HG02840 (cell line): ENCODE measurements around the gene SEZ6L2.
"Not testable (repeated sequence)": the region's sequence is repeated elsewhere in the genome, so short reads cannot be mapped to it uniquely, and the experiment has no call there.

Experiments used
- ATAC-seq: cut with Tn5 transposase; IDR thresholded peaks from one replicate; pipeline ENCODE4 v1.9.1; 2021; ENCODE audit warnings: mild to moderate bottlenecking, moderate library complexity, moderate number of reproducible peaks; ENCODE audit not compliant: unreplicated experiment, low FRiP score

SEZ6L2 gene

DNA sequence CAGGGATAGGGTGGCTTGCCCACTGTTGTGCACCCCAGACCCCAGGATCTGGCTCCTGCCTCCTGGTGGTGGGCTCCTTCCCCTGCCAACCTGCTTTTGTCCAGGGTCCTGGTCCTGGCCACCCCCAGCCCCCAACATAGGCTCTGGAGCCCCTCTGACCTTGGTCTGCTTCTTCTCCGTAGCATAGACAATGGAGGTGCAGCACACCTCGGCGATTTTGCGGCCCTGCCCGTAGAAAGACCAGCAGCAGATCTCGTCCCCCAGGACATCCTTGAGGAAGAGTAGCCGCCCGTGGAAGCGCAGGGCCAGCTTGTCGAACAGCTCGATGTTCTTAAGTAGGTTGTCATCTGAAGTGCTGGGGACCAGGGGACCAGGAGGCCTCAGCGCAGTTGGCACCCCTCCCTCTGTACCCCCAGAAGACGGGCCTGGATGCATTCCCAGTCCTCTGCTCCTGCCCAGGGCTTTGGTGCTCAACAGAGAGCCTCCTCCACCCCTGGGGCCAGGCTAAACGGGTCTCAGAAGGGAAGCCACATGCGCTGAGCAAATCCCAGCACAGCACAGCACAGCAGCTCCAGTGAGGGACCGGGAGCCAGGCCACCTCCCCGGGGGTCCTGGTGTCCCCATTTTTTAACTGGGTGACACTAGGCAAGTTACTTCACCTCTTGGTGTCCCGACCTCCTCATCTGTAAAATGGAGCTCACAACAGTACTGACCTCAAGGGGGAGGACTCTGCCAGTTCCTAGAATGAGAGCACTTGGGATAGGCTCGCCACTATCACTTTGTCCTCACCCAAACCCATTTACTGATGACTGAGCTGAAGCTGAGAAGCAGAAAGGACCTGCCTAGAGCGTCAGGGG lies 11.7 kb upstream of the SEZ6L2 start:
- no peak for ATAC-seq

- not testable (repeated sequence) for ATAC-seq
Observed at GRCh38 chr16:29909851-29910250, 10.5 kb upstream of the SEZ6L2 start.

GRCh38 chr16:29909391-29909790 lies 10.0 kb upstream of the SEZ6L2 start:
- no peak for ATAC-seq

DNA sequence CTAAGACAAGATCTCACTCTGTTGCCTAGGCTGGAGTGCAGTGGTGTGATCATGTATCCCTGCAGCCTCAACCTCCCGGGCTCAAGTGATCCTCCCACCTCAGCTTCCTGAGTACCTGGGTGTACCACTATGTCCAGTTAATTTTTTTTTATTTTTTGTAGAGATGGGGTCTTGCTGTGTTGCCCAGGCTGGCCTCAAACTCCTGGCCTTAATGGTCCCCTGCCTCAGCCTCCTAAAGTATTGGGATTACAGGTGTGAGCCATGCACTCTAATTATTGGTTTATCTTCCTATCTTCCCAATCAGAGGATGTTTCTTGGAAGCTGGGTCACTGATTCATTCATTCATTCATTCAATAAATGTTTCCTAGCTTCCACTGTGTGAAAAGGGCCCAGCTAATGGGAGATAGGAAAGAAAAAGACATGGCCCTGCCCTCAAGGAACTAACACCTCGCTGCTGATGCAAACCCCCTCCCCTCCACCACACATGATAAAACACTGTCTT lies 9.4 kb upstream of the SEZ6L2 start:
- no peak for ATAC-seq

DNA sequence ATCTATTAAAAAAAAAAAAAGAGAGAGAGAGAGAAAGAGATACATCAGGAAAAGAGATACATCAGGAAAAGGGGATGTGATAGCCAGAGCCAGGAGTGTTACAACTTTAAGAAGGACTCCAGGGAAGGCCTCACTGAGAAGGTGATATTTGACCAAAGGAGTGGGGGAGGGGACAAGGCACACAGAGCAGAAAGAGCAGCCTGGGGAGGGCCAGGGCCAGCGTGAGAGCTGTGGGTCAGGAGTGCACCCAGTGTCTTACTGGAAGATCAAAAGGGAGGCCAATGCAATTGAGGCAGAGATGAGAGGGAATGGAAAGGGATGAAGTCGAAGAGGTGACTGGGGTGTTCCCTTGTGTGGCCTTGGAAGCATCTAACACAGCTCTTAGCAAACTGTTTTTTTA lies 8.6 kb upstream of the SEZ6L2 start:
- ATAC-seq = no peak

DNA sequence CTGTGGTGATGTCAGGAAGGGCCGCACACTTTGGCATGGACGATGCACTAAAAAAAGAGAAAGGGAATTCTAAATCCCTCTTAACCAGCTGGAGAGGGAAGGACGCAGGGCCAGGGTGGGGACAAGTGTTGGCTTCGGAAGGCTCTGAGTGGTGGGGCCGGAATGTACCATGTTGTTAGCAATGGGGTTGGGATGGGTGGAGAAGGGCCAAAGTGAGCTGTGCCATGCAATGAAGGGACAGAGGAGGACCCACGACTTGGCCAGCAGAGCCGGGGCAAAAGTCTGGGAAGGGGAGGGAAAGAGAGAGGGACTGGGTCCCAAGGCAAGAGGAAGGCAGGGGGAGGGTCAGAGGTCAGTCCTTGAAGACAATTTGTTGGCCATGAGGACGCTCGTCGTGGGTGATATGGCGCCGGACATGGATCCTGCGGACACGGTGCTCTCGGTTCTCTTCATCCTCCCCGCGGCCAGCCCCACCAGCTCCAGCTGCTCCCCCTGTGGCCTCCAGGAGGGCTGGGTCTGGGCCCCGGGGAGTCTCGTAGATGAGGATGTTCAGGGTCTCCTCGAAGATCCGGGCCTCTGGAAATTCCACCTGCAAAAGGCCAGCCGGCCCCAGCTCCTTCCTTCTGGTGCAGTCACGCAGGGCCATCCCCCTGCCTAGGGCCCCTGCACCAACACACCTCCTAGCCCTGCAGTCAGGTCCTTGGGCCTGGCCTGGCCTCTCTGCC lies 7.3 kb upstream of the SEZ6L2 start:
- no peak for ATAC-seq

- ATAC-seq = no peak
Observed at GRCh38 chr16:29905668-29906067, 6.3 kb upstream of the SEZ6L2 start.

- no peak for ATAC-seq
Observed at GRCh38 chr16:29904947-29905346, 5.6 kb upstream of the SEZ6L2 start.

- ATAC-seq = no peak
Observed at GRCh38 chr16:29903590-29903989, 4.2 kb upstream of the SEZ6L2 start.

DNA sequence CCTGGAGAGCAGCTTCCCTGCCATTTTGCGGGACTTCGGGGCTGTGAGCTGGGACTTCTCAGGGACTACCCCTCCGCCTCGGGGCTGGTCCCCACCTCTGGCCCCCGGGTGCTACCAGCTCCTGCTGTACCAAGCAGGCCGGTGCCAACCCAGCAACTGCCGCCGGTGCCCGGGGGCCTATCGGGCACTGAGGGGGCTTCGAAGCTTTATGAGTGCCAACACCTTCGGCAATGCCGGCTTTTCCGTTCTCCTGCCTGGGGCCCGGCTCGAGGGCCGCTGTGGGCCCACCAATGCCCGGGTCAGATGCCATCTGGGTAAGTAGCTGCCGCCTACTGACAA lies 2.2 kb upstream of the SEZ6L2 start:
- ATAC-seq = no peak

DNA sequence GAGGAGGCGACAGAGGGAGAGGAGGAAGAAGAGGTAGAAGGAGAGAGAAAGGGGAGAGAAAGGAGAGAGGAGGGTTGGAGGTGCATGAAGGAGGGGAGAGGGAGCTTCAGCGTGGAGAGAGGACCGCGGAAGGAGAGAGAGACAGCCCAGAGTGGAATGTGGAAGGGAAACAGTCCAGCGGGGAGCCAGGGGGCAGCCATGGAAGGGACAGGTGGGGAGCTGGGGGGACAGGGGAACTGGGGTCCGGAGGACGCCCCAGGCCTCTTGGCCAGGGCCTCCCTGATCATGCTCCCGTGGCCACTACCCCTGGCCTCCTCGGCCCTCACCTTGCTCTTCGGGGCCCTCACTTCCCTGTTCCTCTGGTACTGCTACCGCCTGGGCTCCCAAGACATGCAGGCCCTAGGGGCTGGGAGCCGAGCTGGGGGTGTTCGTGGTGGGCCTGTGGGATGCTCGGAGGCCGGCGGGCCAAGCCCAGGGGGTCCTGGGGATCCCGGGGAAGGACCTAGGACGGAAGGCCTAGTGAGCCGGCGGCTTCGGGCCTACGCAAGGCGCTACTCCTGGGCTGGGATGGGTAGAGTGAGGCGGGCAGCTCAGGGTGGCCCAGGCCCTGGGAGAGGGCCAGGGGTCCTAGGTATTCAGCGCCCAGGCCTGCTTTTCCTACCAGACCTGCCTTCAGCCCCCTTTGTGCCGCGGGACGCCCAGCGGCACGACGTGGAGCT lies 1.7 kb upstream of the SEZ6L2 start:
- ATAC-seq = no peak

DNA sequence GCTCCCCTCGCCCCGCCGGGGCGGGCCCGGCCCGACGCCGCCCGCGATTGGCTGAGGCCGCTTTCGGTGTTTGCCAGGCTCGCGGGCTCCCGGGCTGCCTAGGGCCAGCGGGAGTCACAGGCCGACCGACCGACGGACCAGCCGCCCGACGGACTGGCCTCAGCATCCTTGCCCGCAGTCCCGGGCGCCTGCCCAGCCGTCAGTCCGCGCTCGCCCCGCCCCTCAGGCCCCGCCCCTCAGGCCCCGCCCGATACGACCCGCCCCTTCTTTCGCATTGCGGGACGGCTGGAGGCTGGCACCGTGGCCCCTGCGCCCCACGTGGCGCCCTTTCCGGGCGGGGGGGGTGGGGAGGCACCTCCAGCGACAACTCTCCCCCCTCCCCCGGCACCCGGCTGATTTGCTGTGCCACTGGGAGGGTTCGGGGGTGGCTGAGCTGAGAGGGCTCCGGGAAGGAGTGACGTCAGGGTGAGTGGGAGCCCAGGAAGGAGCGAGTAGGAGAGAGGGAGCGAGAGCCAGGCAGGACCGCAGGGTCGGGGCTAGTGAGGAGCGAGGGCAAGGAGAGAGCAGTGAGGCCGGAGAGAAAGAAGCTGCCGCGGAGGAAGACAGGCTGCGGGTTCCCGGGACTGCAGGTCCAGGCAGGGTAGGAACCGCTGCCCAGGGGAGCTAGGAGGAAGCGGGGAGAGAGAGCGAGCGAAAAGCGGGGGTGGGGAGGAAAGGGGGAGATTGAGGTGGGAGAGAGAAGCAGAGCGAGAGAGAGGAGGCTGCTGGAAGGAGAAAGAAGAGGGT lies 945 bp upstream of the SEZ6L2 start, which contains the start of gene ASPHD1:
ASPHD1 (plus strand) TSS at position 387 of the 786 bp plus-strand sequence. CDS start 484 bp downstream, outside the sequence.
- ATAC-seq = peak; percentile 47

DNA sequence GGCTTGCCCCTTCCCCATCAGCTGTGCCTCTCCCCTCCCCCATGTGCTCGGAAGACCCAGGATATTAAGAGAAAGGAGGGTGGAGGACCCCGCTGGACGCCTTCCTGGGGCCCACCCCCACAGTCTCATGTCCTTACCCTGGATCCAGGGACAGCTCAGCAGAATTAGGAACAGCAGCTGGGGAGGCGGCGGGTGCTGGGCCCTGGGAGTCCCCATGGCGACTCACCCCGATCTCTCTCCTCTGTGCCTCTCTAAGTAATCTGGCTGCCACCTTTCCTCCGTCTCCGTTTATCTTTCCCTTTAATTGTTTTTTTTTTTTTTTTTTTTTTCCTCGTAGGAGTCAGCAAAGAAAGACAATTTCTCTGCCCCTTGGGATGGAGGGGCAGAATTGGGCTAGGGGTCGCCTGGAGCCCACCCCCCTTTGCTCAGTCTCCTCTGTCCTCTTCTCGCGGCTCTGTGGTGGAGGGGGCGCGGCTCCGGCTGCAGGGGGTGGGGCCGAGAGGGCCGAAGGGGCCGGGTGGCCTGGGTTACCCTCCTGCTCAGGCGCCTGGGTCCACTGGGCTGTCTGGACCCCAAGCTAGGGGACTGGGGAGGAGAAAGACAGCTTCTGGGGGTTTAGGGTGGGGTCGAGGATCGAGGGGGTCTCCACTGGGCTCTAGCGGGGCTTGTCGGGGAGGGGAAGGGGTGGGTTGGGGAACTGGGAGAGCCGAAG lies 390 bp downstream of the SEZ6L2 start:
- no peak for ATAC-seq

GRCh38 chr16:29898135-29898803 lies 1.1 kb downstream of the SEZ6L2 start:
- no peak for ATAC-seq

DNA sequence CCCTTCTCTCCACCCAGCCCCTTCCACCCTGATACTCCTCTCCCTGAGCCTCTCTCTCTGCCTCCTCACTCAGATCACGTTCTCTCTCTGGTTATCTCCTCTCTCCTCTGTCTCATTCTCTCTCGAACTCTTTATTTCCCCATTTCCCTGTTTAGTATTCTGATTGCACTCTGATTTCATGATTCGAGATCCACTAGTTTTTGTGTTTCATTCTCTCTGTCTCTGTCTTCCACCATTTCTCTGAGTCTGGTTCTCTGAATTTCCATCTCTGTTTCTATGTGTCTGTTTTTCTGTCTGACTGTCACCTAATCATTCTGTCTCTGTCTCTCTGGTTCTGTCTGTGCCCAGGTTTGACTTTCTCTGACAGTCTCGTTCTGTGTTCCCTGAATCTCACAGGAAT lies 2.0 kb downstream of the SEZ6L2 start:
- no peak for ATAC-seq

DNA sequence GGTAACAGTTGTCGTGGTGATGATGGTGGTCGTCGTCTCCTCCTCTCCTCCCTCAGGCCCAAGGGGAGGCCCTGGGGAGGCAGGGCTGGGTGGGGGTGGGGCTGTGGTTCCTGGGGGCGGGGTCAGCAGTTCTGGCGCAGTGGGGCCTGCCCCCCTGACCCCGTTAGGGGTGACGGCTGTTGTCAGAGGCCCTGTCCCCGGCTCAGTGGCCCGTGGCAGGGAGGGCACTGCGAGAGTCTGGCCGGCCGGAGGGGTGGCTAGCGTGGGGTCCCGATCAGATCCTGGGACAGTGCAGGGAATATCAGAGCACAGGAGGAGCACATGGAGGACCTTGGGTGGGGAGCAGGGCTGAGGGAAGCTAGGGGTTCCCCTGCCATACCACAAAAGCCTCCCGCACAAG lies 2.5 kb downstream of the SEZ6L2 start:
- ATAC-seq = no peak

- no peak for ATAC-seq
Observed at GRCh38 chr16:29894352-29894751, 5.0 kb downstream of the SEZ6L2 start.

DNA sequence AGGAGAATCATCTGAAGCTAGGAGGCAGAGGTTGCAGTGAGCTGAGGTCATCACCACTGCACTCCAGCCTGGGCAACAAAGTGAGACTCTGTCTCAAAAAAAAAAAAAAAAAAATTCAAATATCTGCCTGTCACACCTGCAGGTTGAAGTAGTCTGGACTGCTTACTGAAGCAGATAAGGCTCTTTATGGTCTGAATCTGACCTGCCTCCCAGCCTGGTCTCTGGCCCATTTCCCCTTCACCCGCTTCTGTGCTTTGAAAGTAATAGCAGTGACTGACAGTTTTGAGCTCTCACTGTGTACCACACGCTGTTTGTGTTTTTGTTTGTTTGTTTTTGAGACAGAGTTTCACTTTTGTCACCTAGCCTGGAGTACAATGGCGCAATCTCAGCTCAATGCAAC lies 5.8 kb downstream of the SEZ6L2 start:
- no peak for ATAC-seq

- ATAC-seq = no peak
Observed at GRCh38 chr16:29892458-29892813, 6.9 kb downstream of the SEZ6L2 start.
